C4-2B (cell line): ENCODE measurements around the gene MIEN1.

Experiments used
- ZFX ChIP-seq: fragments of 450-650 bp; IDR thresholded peaks from 2 replicates; pipeline ENCODE4 v1.6.1; 2017
- TF ChIP-seq, protein P1 (sequence below): fragments of 450-650 bp; conservative IDR thresholded peaks from 2 replicates; pipeline ENCODE4 v1.5.1; 2017; ENCODE audit warnings: mild to moderate bottlenecking

DNA sequence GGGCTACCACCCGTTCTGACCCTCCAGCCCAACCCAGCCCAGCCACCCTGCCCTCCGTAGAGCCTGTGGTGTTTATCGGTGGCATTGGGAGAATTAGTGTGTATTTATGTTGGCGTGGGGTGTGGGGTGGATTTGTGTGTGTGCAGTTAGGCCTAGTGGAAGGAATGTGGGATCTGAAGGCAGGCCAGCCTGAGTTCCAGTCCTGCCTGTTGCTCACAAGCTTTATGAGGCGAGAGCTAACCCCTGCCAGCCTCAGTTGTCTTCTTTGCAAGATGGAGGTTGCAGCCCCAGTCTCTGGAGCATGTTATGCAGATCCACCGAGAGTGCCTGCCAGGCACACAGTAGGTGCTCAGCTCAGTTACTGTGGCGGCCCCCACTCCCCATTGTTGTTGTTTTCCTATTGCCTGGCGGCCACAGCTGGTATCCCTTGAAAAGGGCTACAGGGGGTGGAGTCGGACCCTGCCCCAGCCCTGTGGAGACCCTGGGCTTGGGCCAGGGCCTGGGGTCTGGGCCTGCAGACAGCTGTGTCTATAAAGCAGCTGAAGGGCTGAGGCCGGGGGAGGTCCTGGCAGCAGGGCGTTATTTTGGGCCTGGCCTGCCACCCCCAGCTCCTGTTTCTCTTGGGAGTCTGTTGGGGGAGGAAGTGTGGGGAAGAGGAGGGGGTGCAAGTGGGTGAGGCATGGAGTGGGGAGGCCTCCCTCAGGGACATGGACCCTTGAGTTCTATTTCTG lies 25.3 kb downstream of the MIEN1 start:
- TF ChIP-seq, protein P1, sequence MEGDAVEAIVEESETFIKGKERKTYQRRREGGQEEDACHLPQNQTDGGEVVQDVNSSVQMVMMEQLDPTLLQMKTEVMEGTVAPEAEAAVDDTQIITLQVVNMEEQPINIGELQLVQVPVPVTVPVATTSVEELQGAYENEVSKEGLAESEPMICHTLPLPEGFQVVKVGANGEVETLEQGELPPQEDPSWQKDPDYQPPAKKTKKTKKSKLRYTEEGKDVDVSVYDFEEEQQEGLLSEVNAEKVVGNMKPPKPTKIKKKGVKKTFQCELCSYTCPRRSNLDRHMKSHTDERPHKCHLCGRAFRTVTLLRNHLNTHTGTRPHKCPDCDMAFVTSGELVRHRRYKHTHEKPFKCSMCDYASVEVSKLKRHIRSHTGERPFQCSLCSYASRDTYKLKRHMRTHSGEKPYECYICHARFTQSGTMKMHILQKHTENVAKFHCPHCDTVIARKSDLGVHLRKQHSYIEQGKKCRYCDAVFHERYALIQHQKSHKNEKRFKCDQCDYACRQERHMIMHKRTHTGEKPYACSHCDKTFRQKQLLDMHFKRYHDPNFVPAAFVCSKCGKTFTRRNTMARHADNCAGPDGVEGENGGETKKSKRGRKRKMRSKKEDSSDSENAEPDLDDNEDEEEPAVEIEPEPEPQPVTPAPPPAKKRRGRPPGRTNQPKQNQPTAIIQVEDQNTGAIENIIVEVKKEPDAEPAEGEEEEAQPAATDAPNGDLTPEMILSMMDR = no peak; the same call in 1 of the 2 replicates
- TF ChIP-seq ZFX = no peak
